AG04449 (cell line): ENCODE data around the gene CRIP1.

Experiments
- CTCF ChIA-PET: fragments of 350-600 bp; formaldehyde crosslinking; extraction: SDS; loops from one replicate; lab custom pipeline; 2021; ENCODE audit warnings: antibody characterized with exemption; lab: Yijun Ruan, JAX
- POLR2A ChIA-PET: fragments of 400-600, 350-600 bp; formaldehyde crosslinking; extraction: SDS; loops from one replicate; lab custom pipeline; 2020; ENCODE audit warnings: antibody characterized with exemption, inconsistent platforms; lab: Yijun Ruan, JAX
- DNase-seq: peaks from one replicate; pipeline ENCODE4 v3.0.0-alpha.2; 2010; ENCODE audit warnings: low read depth, low spot score
- H3K4me3 ChIP-seq: 2 replicates; pipeline ENCODE4 v1.5.1; 2011; ENCODE audit warnings: low read depth, mild to moderate bottlenecking, control low read depth, low read length
- CTCF ChIP-seq: IDR thresholded peaks from one replicate; pipeline ENCODE4 v1.5.1; 2011; ENCODE audit warnings: mild to moderate bottlenecking, moderate library complexity, low read length, control low read depth, inconsistent platforms; ENCODE audit not compliant: insufficient read depth; ENCODE audit errors: missing control alignments

CRIP1 gene

GRCh38 chr14:105450123-105450505 is 36.6 kb upstream of the CRIP1 start:
- ChIA-PET POLR2A (no interaction called here), CTCF (interaction anchor here (0.9 to 1.9 kb wide), 4 partner anchors 15 to 167 kb away, joined by 3 to 6 read pairs (median 4); no protein-coding TSS in a partner anchor)
- DNase-seq = no peak
- TF ChIP-seq CTCF = no peak
- H3K4me3 ChIP-seq = no peak overlapping the region

GRCh38 chr14:105450864-105451720 is 35.6 kb upstream of the CRIP1 start:
- ChIA-PET POLR2A (no interaction called here), CTCF (interaction anchor here (0.9 to 1.9 kb wide), 4 partner anchors 18 to 168 kb away, joined by 3 to 6 read pairs (median 3); no protein-coding TSS in a partner anchor)
- no peak for DNase-seq
- no peak overlapping the region for H3K4me3 ChIP-seq
- TF ChIP-seq CTCF = no peak

GRCh38 chr14:105452963-105453362 is 33.7 kb upstream of the CRIP1 start:
- no peak for DNase-seq
- H3K4me3 ChIP-seq = no peak overlapping the region
- no peak for TF ChIP-seq CTCF
- CTCF ChIA-PET = interaction anchor here (1.0 to 1.6 kb wide), 6 partner anchors 18 to 75 kb away, joined by 3 to 7 read pairs (median 4); no protein-coding TSS in a partner anchor
- POLR2A ChIA-PET = no interaction called here

- CTCF ChIA-PET = interaction anchor here (1.1 to 2.2 kb wide), 4 partner anchors 8 to 36 kb away, joined by 3 to 7 read pairs (median 5); no protein-coding TSS in a partner anchor
- TF ChIP-seq CTCF = no peak
- no peak for DNase-seq
- no peak overlapping the region for H3K4me3 ChIP-seq
- POLR2A ChIA-PET = no interaction called here
Observed at GRCh38 chr14:105453847-105454246, 32.8 kb upstream of the CRIP1 start.

GRCh38 chr14:105455086-105455640 is 31.5 kb upstream of the CRIP1 start:
- ChIA-PET CTCF (interaction anchor here (1.1 to 2.2 kb wide), 3 partner anchors 9 to 35 kb away, joined by 3 to 7 read pairs (median 3); no protein-coding TSS in a partner anchor), POLR2A (no interaction called here)
- DNase-seq = no peak
- no peak overlapping the region for H3K4me3 ChIP-seq
- no peak for TF ChIP-seq CTCF
